Tibial nerve (tissue), 4 donors: ENCODE measurements around the gene MED12L.

Experiments used
- CTCF ChIP-seq, 5 experiments: fragments of 200-600 bp in 3 of 5; fragments of 450-650 bp in 2 of 5; sonication (generic) in 3 of 5; IDR thresholded peaks; one replicate each; pipeline ENCODE4 v1.5.1; 2016 to 2019; ENCODE audit warnings: antibody characterized with exemption in 5 of 5, mild to moderate bottlenecking in 3 of 5, moderate library complexity in 2 of 5
- EP300 ChIP-seq, 2 donors: sonication (generic); formaldehyde crosslinking; IDR thresholded peaks; one replicate each; pipeline ENCODE4 v1.6.1; 2017; ENCODE audit warnings: antibody characterized with exemption in 2 of 2, mild to moderate bottlenecking in 1 of 2
- POLR2A ChIP-seq, 2 donors: fragments of 450-650 bp; IDR thresholded peaks; one replicate each; pipeline ENCODE4 v1.6.1; 2017; ENCODE audit warnings: antibody characterized with exemption in 2 of 2, mild to moderate bottlenecking in 2 of 2, moderate library complexity in 2 of 2

- TF ChIP-seq CTCF (IDR thresholded peaks at IDR 0.05), result no peak
- TF ChIP-seq POLR2A (IDR thresholded peaks at IDR 0.05), result no peak
- no peak for TF ChIP-seq EP300 (IDR thresholded peaks at IDR 0.05)
Observed at GRCh38 chr3:151196434-151196833, 111.0 kb downstream of the MED12L start.
